ENCODE measurements around the gene C2orf68.
"Not testable (repeated sequence)": the region's sequence is repeated elsewhere in the genome, so short reads cannot be mapped to it uniquely, and the experiment has no call there.

C2orf68 gene

GRCh38 chr2:85611705-85612587 lies at the start of gene C2orf68:
C2orf68 (minus strand) TSS chr2:85612066; CDS start chr2:85611984, 82 bp downstream.
- H3K27ac Mint-ChIP-seq, result peak within 1 kb of the TSS; percentile 87
- no peaks in the 10 kb centered on the region for H3K9me3 Mint-ChIP-seq
- DNase-seq (ENCODE audit: low spot score in 2 of 2) (peak; percentile 73 to 77), ATAC-seq (ENCODE audit: low read depth) (peak; percentile 74)
- H3K4me3 Mint-ChIP-seq, result peak within 1 kb of the TSS; percentile 96
- no peaks in the 10 kb centered on the region for H3K27me3 Mint-ChIP-seq
- peaks cover 9% of the 10 kb centered on the region for H3K36me3 Mint-ChIP-seq
- peaks cover 17% of the 10 kb centered on the region for H3K4me1 Mint-ChIP-seq

- no peak overlapping the region for H3K4me3 Mint-ChIP-seq
Observed at GRCh38 chr2:85661139-85661858, 49.4 kb upstream of the C2orf68 start.

GRCh38 chr2:85660725-85661124 lies 48.9 kb upstream of the C2orf68 start:
- DNase-seq (ENCODE audit: low spot score in 2 of 2), result no peak
- H3K9me3 Mint-ChIP-seq, result no peaks in the 10 kb centered on the region
- H3K4me1 Mint-ChIP-seq, result no peaks in the 10 kb centered on the region
- no peaks in the 10 kb centered on the region for H3K27me3 Mint-ChIP-seq
- H3K4me3 Mint-ChIP-seq, result no peak overlapping the region
- no peak overlapping the region for H3K27ac Mint-ChIP-seq
- ATAC-seq (ENCODE audit: low read depth), result no peak
- H3K36me3 Mint-ChIP-seq, result peaks cover 14% of the 10 kb centered on the region

More at GRCh38 chr2:85661139-85661858, 49.4 kb upstream of the C2orf68 start:
- peaks cover 2% of the 10 kb centered on the region for H3K27me3 Mint-ChIP-seq
- DNase-seq (ENCODE audit: low spot score in 2 of 2), result no peak
- H3K4me1 Mint-ChIP-seq, result peaks cover 5% of the 10 kb centered on the region
- H3K9me3 Mint-ChIP-seq, result no peaks in the 10 kb centered on the region
- no peak overlapping the region for H3K27ac Mint-ChIP-seq
- no peak for ATAC-seq (ENCODE audit: low read depth)
- peaks cover 10% of the 10 kb centered on the region for H3K36me3 Mint-ChIP-seq

- not testable (repeated sequence) for H3K9me3 Mint-ChIP-seq; H3K4me3 Mint-ChIP-seq; DNase-seq (ENCODE audit: low spot score in 2 of 2); H3K4me1 Mint-ChIP-seq; ATAC-seq (ENCODE audit: low read depth); H3K27me3 Mint-ChIP-seq; H3K27ac Mint-ChIP-seq
- peaks cover 14% of the 10 kb centered on the region for H3K36me3 Mint-ChIP-seq
Observed at GRCh38 chr2:85660301-85660700, 48.4 kb upstream of the C2orf68 start.

GRCh38 chr2:85659324-85659981 lies 47.6 kb upstream of the C2orf68 start:
- no peaks in the 10 kb centered on the region for H3K4me1 Mint-ChIP-seq
- DNase-seq (ENCODE audit: low spot score in 2 of 2) (no peak), ATAC-seq (ENCODE audit: low read depth) (no peak)
- H3K4me3 Mint-ChIP-seq, result no peak overlapping the region
- H3K36me3 Mint-ChIP-seq, result peaks cover 14% of the 10 kb centered on the region
- no peaks in the 10 kb centered on the region for H3K27me3 Mint-ChIP-seq
- H3K27ac Mint-ChIP-seq, result no peak overlapping the region
- no peaks in the 10 kb centered on the region for H3K9me3 Mint-ChIP-seq

- H3K27ac Mint-ChIP-seq, result not testable (repeated sequence)
Observed at GRCh38 chr2:85657399-85657798, 45.5 kb upstream of the C2orf68 start.

GRCh38 chr2:85656468-85656867 lies 44.6 kb upstream of the C2orf68 start:
- ATAC-seq (ENCODE audit: low read depth) (no peak), DNase-seq (ENCODE audit: low spot score in 2 of 2) (no peak)
- Mint-ChIP-seq H3K4me1 (no peaks in the 10 kb centered on the region), H3K36me3 (peaks cover 29% of the 10 kb centered on the region), H3K4me3 (no peak overlapping the region), H3K27me3 (no peaks in the 10 kb centered on the region), H3K9me3 (no peaks in the 10 kb centered on the region), H3K27ac (no peak overlapping the region)

More at GRCh38 chr2:85657399-85657798, 45.5 kb upstream of the C2orf68 start:
- not testable (repeated sequence) for H3K9me3 Mint-ChIP-seq; ATAC-seq (ENCODE audit: low read depth); H3K27me3 Mint-ChIP-seq; DNase-seq (ENCODE audit: low spot score in 2 of 2); H3K4me1 Mint-ChIP-seq; H3K4me3 Mint-ChIP-seq
- H3K36me3 Mint-ChIP-seq, result peaks cover 25% of the 10 kb centered on the region

- H3K4me1 Mint-ChIP-seq, result no peaks in the 10 kb centered on the region
- no peaks in the 10 kb centered on the region for H3K9me3 Mint-ChIP-seq
- H3K4me3 Mint-ChIP-seq, result no peak overlapping the region
- peaks cover 29% of the 10 kb centered on the region for H3K36me3 Mint-ChIP-seq
- DNase-seq (ENCODE audit: low spot score in 2 of 2), result no peak
- no peaks in the 10 kb centered on the region for H3K27me3 Mint-ChIP-seq
- H3K27ac Mint-ChIP-seq, result no peak overlapping the region
- ATAC-seq (ENCODE audit: low read depth), result no peak
Observed at GRCh38 chr2:85655961-85656417, 44.1 kb upstream of the C2orf68 start.

GRCh38 chr2:85653996-85654395 lies 42.1 kb upstream of the C2orf68 start:
- ATAC-seq (ENCODE audit: low read depth) (no peak), DNase-seq (ENCODE audit: low spot score in 2 of 2) (no peak)
- H3K4me3 Mint-ChIP-seq, result no peak overlapping the region
- H3K36me3 Mint-ChIP-seq, result peaks cover 37% of the 10 kb centered on the region
- H3K27ac Mint-ChIP-seq, result no peak overlapping the region
- H3K4me1 Mint-ChIP-seq, result peaks cover 3% of the 10 kb centered on the region
- H3K27me3 Mint-ChIP-seq, result no peaks in the 10 kb centered on the region
- no peaks in the 10 kb centered on the region for H3K9me3 Mint-ChIP-seq

- no peak overlapping the region for H3K27ac Mint-ChIP-seq
- H3K4me1 Mint-ChIP-seq, result peaks cover 14% of the 10 kb centered on the region
- ATAC-seq (ENCODE audit: low read depth) (no peak), DNase-seq (ENCODE audit: low spot score in 2 of 2) (no peak)
- peaks cover 38% of the 10 kb centered on the region for H3K36me3 Mint-ChIP-seq
- no peaks in the 10 kb centered on the region for H3K9me3 Mint-ChIP-seq
- no peaks in the 10 kb centered on the region for H3K27me3 Mint-ChIP-seq
- H3K4me3 Mint-ChIP-seq, result no peak overlapping the region
Observed at GRCh38 chr2:85652056-85652455, 40.2 kb upstream of the C2orf68 start.

- H3K27me3 Mint-ChIP-seq, result no peaks in the 10 kb centered on the region
- no peaks in the 10 kb centered on the region for H3K9me3 Mint-ChIP-seq
- H3K4me3 Mint-ChIP-seq, result no peak overlapping the region
- H3K27ac Mint-ChIP-seq, result no peak overlapping the region
- no peak for DNase-seq (ENCODE audit: low spot score in 2 of 2)
- H3K36me3 Mint-ChIP-seq, result peaks cover 33% of the 10 kb centered on the region
- ATAC-seq (ENCODE audit: low read depth), result no peak
- peaks cover 14% of the 10 kb centered on the region for H3K4me1 Mint-ChIP-seq
Observed at GRCh38 chr2:85651097-85651496, 39.2 kb upstream of the C2orf68 start.

GRCh38 chr2:85650456-85650855 lies 38.6 kb upstream of the C2orf68 start:
- no peak for DNase-seq (ENCODE audit: low spot score in 2 of 2)
- Mint-ChIP-seq H3K4me1 (peaks cover 14% of the 10 kb centered on the region), H3K27me3 (no peaks in the 10 kb centered on the region), H3K9me3 (no peaks in the 10 kb centered on the region), H3K36me3 (peaks cover 33% of the 10 kb centered on the region), H3K27ac (no peak overlapping the region), H3K4me3 (no peak overlapping the region)
- no peak for ATAC-seq (ENCODE audit: low read depth)

GRCh38 chr2:85649201-85650190 lies 37.6 kb upstream of the C2orf68 start:
- H3K36me3 Mint-ChIP-seq, result peaks cover 33% of the 10 kb centered on the region

More at GRCh38 chr2:85649201-85650190, 37.6 kb upstream of the C2orf68 start:
- ATAC-seq (ENCODE audit: low read depth) (no peak), DNase-seq (ENCODE audit: low spot score in 2 of 2) (no peak)
- H3K4me3 Mint-ChIP-seq, result no peak overlapping the region
- H3K9me3 Mint-ChIP-seq, result no peaks in the 10 kb centered on the region
- H3K27ac Mint-ChIP-seq, result no peak overlapping the region
- H3K27me3 Mint-ChIP-seq, result no peaks in the 10 kb centered on the region
- peaks cover 14% of the 10 kb centered on the region for H3K4me1 Mint-ChIP-seq

Data from memory B cell (primary cell).